PC-9 (cell line): Measurements from ENCODE around the gene KCNJ15. TPM values are rescaled to one million over a fixed set of nuclear protein-coding genes. Genes with fewer than 3 reads are reported as not detected.

Source experiments
- BruUV-seq: library from RNA; stranded (reverse); fragments of 400-500 nt; replicated peaks from 2 replicates; lab custom pipeline; 2021; lab: Mats Ljungman, UMichigan
- CTCF ChIA-PET: fragments of 300-600 bp; sonication (Branson Sonifier 250); formaldehyde crosslinking; loops from one replicate; lab custom pipeline; 2022; ENCODE audit warnings: antibody characterized with exemption; lab: Charles Lee
- POLR2A ChIA-PET: fragments of 300-600 bp; sonication (Branson Sonifier 250); formaldehyde crosslinking; loops from one replicate; lab custom pipeline; 2022; ENCODE audit warnings: antibody characterized with exemption; ENCODE audit not compliant: unreplicated experiment; lab: Charles Lee
- DNase-seq, 2 experiments: peaks; one replicate each; pipeline versions ENCODE4 v3.0.0 to v3.0.0-alpha.2; 2015 to 2022; ENCODE audit warnings: mixed read lengths in 1 of 2
- H2AFZ ChIP-seq: fragments of 200-600 bp; sonication (generic); 2 replicates; pipeline ENCODE4 v1.8.1; 2017; ENCODE audit warnings: antibody characterized with exemption
- H3F3A ChIP-seq: fragments of 200-600 bp; sonication (generic); 2 replicates; pipeline ENCODE4 v1.8.1; 2017; ENCODE audit warnings: antibody characterized with exemption, mild to moderate bottlenecking, low read depth; ENCODE audit not compliant: insufficient read depth
- H3K27ac ChIP-seq: fragments of 200-600 bp; sonication (generic); 2 replicates; pipeline ENCODE4 v1.6.1; 2016; ENCODE audit warnings: mixed run types
- H3K27me3 ChIP-seq: fragments of 200-600 bp; sonication (generic); 2 replicates; pipeline ENCODE4 v1.6.1; 2016; ENCODE audit warnings: low read depth, mixed run types; ENCODE audit not compliant: insufficient read depth
- H3K36me3 ChIP-seq: fragments of 200-600 bp; sonication (generic); 2 replicates; pipeline ENCODE4 v1.6.1; 2016; ENCODE audit warnings: low read depth, mixed run types
- H3K4me1 ChIP-seq: fragments of 200-600 bp; sonication (generic); replicated peaks from 2 replicates; pipeline ENCODE4 v1.6.1; 2016; ENCODE audit warnings: mixed run types; ENCODE audit not compliant: insufficient read depth
- H3K4me2 ChIP-seq: fragments of 200-600 bp; sonication (generic); 2 replicates; pipeline ENCODE4 v1.6.1; 2017; ENCODE audit warnings: mixed run types
- H3K4me3 ChIP-seq: fragments of 200-600 bp; sonication (generic); 2 replicates; pipeline ENCODE4 v1.6.1; 2016; ENCODE audit warnings: mixed run types
- H3K79me2 ChIP-seq: fragments of 200-600 bp; sonication (generic); 2 replicates; pipeline ENCODE4 v1.6.1; 2017; ENCODE audit warnings: low read depth, mixed run types
- H3K9me2 ChIP-seq: fragments of 200-600 bp; sonication (generic); 2 replicates; pipeline ENCODE4 v1.8.1; 2017; ENCODE audit warnings: mild to moderate bottlenecking; ENCODE audit not compliant: insufficient read depth
- H3K9me3 ChIP-seq: fragments of 200-600 bp; sonication (generic); 2 replicates; pipeline ENCODE4 v1.8.1; 2016; ENCODE audit warnings: low read depth; ENCODE audit not compliant: insufficient read depth
- H4K20me1 ChIP-seq: fragments of 200-600 bp; sonication (generic); 2 replicates; pipeline ENCODE4 v1.8.1; 2017; ENCODE audit not compliant: insufficient read depth
- EZH2 ChIP-seq: fragments of 200-600 bp; sonication (generic); IDR thresholded peaks from 2 replicates; pipeline ENCODE4 v1.8.0; 2017; ENCODE audit warnings: antibody characterized with exemption, low read depth
- intact Hi-C: fragments of 100-400 bp; cut with micrococcal nuclease; formaldehyde crosslinking; loops from one replicate; pipeline ENCODE4 v1.10.0; 2022; ENCODE audit not compliant: unreplicated experiment
- total RNA-seq: library from RNA; stranded (reverse); gene quantifications from 2 replicates; pipeline ENCODE4 v1.2.3, GENCODE V29; 2021
- TF ChIP-seq, protein P1 (sequence below): fragments of 200-600 bp; sonication (generic); conservative IDR thresholded peaks from 2 replicates; pipeline ENCODE4 v1.6.1; 2017; ENCODE audit warnings: mixed run types, antibody characterized with exemption, mild to moderate bottlenecking, moderate library complexity

Gene KCNJ15
- total RNA-seq, 1 experiment from 2014 or later: not detected

DNA sequence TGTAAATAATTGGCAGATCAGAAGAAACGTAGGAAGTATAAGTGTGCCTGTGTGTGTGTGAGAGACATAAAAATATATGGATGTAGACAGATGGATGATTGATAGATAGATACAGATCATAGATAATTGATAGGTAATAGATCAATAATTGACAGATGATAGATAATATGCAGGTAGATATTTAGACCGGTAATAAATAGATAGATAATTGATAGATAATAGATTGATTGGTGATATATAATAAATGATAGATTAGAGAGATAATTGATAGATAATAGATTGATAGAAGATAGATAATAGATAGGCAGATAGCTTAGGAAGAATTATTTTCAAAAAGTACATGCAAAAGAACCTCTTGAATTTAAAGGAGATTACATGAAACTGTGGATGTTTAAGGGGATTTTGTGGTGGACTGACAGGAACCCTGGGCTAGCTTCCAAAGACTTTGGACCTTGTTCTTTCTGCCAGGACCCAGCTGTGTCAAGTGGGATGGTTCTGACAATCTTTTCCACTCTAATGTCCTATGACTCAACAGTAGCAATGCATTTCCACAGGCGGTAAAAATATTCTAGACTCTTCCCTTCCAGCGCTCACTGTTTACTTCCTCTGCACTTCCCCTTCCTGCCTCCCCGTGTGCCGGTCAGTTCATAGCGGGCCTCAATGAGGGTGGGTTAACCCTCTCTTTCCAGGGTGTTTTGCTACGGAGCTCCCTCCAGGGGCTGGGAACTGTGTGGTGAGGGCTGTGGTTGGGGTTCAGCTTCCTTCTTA, 39.4 kb downstream of the KCNJ15 start:
- Histone ChIP-seq H2AFZ (no peak overlapping the region), H4K20me1 (no peaks in the 10 kb centered on the region), H3K9me3 (no peaks in the 10 kb centered on the region), H3K27me3 (peaks cover 9% of the 10 kb centered on the region; the same call in 1 of the 2 replicates), H3K9me2 (no peaks in the 10 kb centered on the region), H3K4me1 (no peaks in the 10 kb centered on the region), H3K36me3 (no peaks in the 10 kb centered on the region), H3K4me2 (no peak overlapping the region), H3K4me3 (no peak overlapping the region), H3K79me2 (no peaks in the 10 kb centered on the region), H3K27ac (no peak overlapping the region), H3F3A (no peaks in the 10 kb centered on the region)
- no TSS peak for BruUV-seq
- TF ChIP-seq EZH2: no peak
- TF ChIP-seq, protein P1, sequence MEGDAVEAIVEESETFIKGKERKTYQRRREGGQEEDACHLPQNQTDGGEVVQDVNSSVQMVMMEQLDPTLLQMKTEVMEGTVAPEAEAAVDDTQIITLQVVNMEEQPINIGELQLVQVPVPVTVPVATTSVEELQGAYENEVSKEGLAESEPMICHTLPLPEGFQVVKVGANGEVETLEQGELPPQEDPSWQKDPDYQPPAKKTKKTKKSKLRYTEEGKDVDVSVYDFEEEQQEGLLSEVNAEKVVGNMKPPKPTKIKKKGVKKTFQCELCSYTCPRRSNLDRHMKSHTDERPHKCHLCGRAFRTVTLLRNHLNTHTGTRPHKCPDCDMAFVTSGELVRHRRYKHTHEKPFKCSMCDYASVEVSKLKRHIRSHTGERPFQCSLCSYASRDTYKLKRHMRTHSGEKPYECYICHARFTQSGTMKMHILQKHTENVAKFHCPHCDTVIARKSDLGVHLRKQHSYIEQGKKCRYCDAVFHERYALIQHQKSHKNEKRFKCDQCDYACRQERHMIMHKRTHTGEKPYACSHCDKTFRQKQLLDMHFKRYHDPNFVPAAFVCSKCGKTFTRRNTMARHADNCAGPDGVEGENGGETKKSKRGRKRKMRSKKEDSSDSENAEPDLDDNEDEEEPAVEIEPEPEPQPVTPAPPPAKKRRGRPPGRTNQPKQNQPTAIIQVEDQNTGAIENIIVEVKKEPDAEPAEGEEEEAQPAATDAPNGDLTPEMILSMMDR: no peak
- ChIA-PET POLR2A (no interaction called here), CTCF (no interaction called here)
- intact Hi-C loops: no loop called here
- no peak for DNase-seq

DNA sequence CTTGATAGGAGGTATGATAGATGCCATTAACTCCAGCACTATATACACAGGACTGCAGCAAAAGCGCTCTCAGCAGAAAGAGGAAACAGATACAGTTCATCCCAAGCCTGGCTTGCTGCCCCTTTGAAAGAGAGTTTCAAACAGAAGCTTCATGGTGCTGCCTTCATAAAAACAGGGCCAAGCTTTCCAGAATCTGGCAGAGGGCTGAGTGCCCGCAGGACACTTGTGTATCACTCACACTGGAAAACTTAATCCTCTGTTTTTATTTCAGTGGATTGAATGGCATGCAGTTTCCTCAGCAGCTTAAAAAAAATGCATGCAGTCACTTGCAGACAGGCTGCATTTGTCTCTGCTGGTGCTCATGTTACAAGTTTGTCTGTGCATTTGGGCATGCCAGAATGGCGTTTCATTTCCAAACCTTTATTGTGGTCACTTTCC, 40.4 kb downstream of the KCNJ15 start:
- H3K9me3 ChIP-seq: no peaks in the 10 kb centered on the region
- no peaks in the 10 kb centered on the region for H3K4me1 ChIP-seq
- TF ChIP-seq, protein P1: no peak
- no peak for TF ChIP-seq EZH2
- peaks cover 9% of the 10 kb centered on the region; the same call in 1 of the 2 replicates for H3K27me3 ChIP-seq
- no peaks in the 10 kb centered on the region for H4K20me1 ChIP-seq
- H3K4me3 ChIP-seq: no peak overlapping the region
- no peaks in the 10 kb centered on the region for H3K79me2 ChIP-seq
- DNase-seq: no peak
- H3K27ac ChIP-seq: no peak overlapping the region
- BruUV-seq: no TSS peak
- H3K36me3 ChIP-seq: no peaks in the 10 kb centered on the region
- CTCF ChIA-PET: no interaction called here
- H2AFZ ChIP-seq: no peak overlapping the region
- intact Hi-C loops: no loop called here
- H3F3A ChIP-seq: no peaks in the 10 kb centered on the region
- H3K4me2 ChIP-seq: no peak overlapping the region
- no peaks in the 10 kb centered on the region for H3K9me2 ChIP-seq
- POLR2A ChIA-PET: no interaction called here

DNA sequence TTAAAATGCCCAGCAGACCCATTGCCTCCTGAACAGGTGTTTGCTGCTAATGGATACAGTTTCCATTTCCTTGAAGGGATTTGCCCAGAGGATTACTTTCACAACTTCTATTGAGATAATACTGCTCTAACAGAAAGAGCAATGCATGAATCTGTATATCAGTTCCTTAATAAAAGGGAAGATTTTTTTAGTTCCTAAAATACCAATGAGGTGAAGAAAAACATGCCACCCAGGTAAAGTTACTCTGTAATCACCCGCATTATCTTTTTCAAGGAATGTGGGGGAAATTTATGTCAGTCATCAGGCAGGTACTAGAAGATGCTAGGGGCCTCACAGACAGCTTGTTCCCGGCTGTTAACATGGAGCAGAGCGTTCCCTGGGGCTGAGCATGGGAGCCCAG, 41.1 kb downstream of the KCNJ15 start:
- H3K79me2 ChIP-seq: no peaks in the 10 kb centered on the region
- TF ChIP-seq EZH2: no peak
- TF ChIP-seq, protein P1: no peak
- H3K27ac ChIP-seq: no peak overlapping the region
- H4K20me1 ChIP-seq: no peaks in the 10 kb centered on the region
- H3K9me3 ChIP-seq: no peaks in the 10 kb centered on the region
- no peaks in the 10 kb centered on the region for H3K4me1 ChIP-seq
- POLR2A ChIA-PET: no interaction called here
- CTCF ChIA-PET: no interaction called here
- H3K27me3 ChIP-seq: peaks cover 9% of the 10 kb centered on the region; the same call in 1 of the 2 replicates
- H3K9me2 ChIP-seq: no peaks in the 10 kb centered on the region
- BruUV-seq: no TSS peak
- intact Hi-C loops: no loop called here
- DNase-seq: no peak
- no peak overlapping the region for H3K4me3 ChIP-seq
- no peak overlapping the region for H3K4me2 ChIP-seq
- no peak overlapping the region for H2AFZ ChIP-seq
- no peaks in the 10 kb centered on the region for H3K36me3 ChIP-seq
- H3F3A ChIP-seq: no peaks in the 10 kb centered on the region
